Measurements from ENCODE around the gene CCDC24. TPM values are rescaled to one million over a fixed set of nuclear protein-coding genes. Genes with fewer than 3 reads are reported as not detected.

The CCDC24 gene
- total and polyA plus RNA-seq, 4 donors = 0.92 to 4.2 (median 2.3) TPM

GRCh38 chr1:43962324-43962723, 29.1 kb upstream of the CCDC24 start:
- TF ChIP-seq HNF4G (IDR thresholded peaks at IDR 0.05) (no peak), FOXA2 (IDR thresholded peaks at IDR 0.05) (no peak), HNF4A (conservative IDR thresholded peaks at IDR 0.05) (no peak), MAX (IDR thresholded peaks at IDR 0.05) (no peak), FOXA1 (IDR thresholded peaks at IDR 0.05) (no peak), SP1 (IDR thresholded peaks at IDR 0.05) (no peak), CTCF (IDR thresholded peaks at IDR 0.05; ENCODE audit: low read depth, low read length, missing input control) (no peak), EGR1 (IDR thresholded peaks at IDR 0.05; ENCODE audit: low read depth in 2 of 2) (no peak), ATF3 (IDR thresholded peaks at IDR 0.05) (no peak), ZBTB33 (IDR thresholded peaks at IDR 0.05) (no peak), TAF1 (conservative IDR thresholded peaks at IDR 0.05) (no peak), GABPA (IDR thresholded peaks at IDR 0.05 in 1 of 2, conservative IDR thresholded peaks at IDR 0.05 in 1 of 2) (no peak), RXRA (IDR thresholded peaks at IDR 0.05) (no peak), YY1 (IDR thresholded peaks at IDR 0.05) (no peak), RAD21 (IDR thresholded peaks at IDR 0.05) (no peak), REST (IDR thresholded peaks at IDR 0.05) (no peak), JUND (IDR thresholded peaks at IDR 0.05) (no peak)
- H3K27me3 ChIP-seq (ENCODE audit: control insufficient read depth in 4 of 4, insufficient read depth in 4 of 4, low read length in 3 of 4) = no peaks in the 10 kb centered on the region
- no peak overlapping the region for H3K9ac ChIP-seq (ENCODE audit: low read depth in 1 of 2, low read length in 2 of 2)
- no peak overlapping the region for H3K4me3 ChIP-seq (ENCODE audit: low read depth in 1 of 3, low read length in 3 of 3)
- H3K27ac ChIP-seq (ENCODE audit: low read depth in 1 of 2, low read length in 2 of 2) = no peak overlapping the region
- no peaks in the 10 kb centered on the region for H3K9me3 ChIP-seq (ENCODE audit: control insufficient read depth in 4 of 4, low read length in 3 of 4)
- no peaks in the 10 kb centered on the region for H3K4me1 ChIP-seq (ENCODE audit: control insufficient read depth in 4 of 4, insufficient read depth in 4 of 4, low read length in 3 of 4)
- DNase-seq (ENCODE audit: low spot score) = no peak
- peaks cover 6 to 75% (median 20%) of the 10 kb centered on the region in 4 donors for H3K36me3 ChIP-seq (ENCODE audit: control insufficient read depth in 4 of 4, insufficient read depth in 3 of 4, low read depth in 1 of 4, low read length in 3 of 4)
- WGBS = 98% methylated on average over 2 of the region's 2 CpGs

GRCh38 chr1:43963006-43963405, 28.4 kb upstream of the CCDC24 start:
- Histone ChIP-seq H3K36me3 (ENCODE audit: control insufficient read depth in 4 of 4, insufficient read depth in 3 of 4, low read depth in 1 of 4, low read length in 3 of 4) (peaks cover 6 to 69% (median 19%) of the 10 kb centered on the region in 4 donors), H3K9me3 (ENCODE audit: control insufficient read depth in 4 of 4, low read length in 3 of 4) (no peaks in the 10 kb centered on the region), H3K9ac (ENCODE audit: low read depth in 1 of 2, low read length in 2 of 2) (no peak overlapping the region), H3K4me1 (ENCODE audit: control insufficient read depth in 4 of 4, insufficient read depth in 4 of 4, low read length in 3 of 4) (no peaks in the 10 kb centered on the region), H3K4me3 (ENCODE audit: low read depth in 1 of 3, low read length in 3 of 3) (no peak overlapping the region), H3K27me3 (ENCODE audit: control insufficient read depth in 4 of 4, insufficient read depth in 4 of 4, low read length in 3 of 4) (no peaks in the 10 kb centered on the region), H3K27ac (ENCODE audit: low read depth in 1 of 2, low read length in 2 of 2) (no peak overlapping the region)
- WGBS = 98% methylated on average over 3 of the region's 3 CpGs
- no peak for DNase-seq (ENCODE audit: low spot score)
- no peak for TF ChIP-seq EGR1 (IDR thresholded peaks at IDR 0.05; ENCODE audit: low read depth in 2 of 2)
- TF ChIP-seq CTCF (IDR thresholded peaks at IDR 0.05; ENCODE audit: low read depth, low read length, missing input control) = no peak
- no peak for TF ChIP-seq MAX (IDR thresholded peaks at IDR 0.05)
- no peak for TF ChIP-seq ATF3 (IDR thresholded peaks at IDR 0.05)
- TF ChIP-seq RXRA (IDR thresholded peaks at IDR 0.05) = no peak
- TF ChIP-seq RAD21 (IDR thresholded peaks at IDR 0.05) = no peak
- TF ChIP-seq TAF1 (conservative IDR thresholded peaks at IDR 0.05) = no peak
- TF ChIP-seq HNF4A (conservative IDR thresholded peaks at IDR 0.05) = no peak
- no peak for TF ChIP-seq JUND (IDR thresholded peaks at IDR 0.05)
